ENCODE measurements around the gene SYTL3.

DNA sequence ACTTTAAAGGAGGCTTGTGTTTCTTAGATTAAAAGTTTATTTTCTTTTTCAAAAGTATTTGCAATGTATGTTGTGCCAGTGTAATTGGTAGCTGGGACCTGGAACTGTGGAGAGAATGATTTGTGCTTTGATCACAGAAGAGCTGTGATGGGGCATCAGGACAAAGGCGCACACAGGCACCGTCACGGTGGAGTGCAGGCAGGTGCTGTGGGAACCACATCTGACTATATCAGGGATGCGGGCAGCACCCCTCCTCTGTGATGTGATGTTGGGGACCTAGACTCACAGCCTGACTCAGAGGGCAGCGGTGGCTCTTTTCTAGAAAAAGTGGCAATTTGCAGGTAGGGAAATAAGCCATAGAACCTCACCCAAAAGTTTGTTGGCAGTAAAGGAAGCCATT, 34.5 kb downstream of the SYTL3 start:
- TF ChIP-seq, protein P1, sequence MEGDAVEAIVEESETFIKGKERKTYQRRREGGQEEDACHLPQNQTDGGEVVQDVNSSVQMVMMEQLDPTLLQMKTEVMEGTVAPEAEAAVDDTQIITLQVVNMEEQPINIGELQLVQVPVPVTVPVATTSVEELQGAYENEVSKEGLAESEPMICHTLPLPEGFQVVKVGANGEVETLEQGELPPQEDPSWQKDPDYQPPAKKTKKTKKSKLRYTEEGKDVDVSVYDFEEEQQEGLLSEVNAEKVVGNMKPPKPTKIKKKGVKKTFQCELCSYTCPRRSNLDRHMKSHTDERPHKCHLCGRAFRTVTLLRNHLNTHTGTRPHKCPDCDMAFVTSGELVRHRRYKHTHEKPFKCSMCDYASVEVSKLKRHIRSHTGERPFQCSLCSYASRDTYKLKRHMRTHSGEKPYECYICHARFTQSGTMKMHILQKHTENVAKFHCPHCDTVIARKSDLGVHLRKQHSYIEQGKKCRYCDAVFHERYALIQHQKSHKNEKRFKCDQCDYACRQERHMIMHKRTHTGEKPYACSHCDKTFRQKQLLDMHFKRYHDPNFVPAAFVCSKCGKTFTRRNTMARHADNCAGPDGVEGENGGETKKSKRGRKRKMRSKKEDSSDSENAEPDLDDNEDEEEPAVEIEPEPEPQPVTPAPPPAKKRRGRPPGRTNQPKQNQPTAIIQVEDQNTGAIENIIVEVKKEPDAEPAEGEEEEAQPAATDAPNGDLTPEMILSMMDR (IDR thresholded peaks at IDR 0.05): no peak
- TF ChIP-seq POLR2A (IDR thresholded peaks at IDR 0.05): no peak

All from Peyer's patch (tissue), 4 donors.